ENCODE results near the gene RTF2. TPM values are rescaled to one million over a fixed set of nuclear protein-coding genes. Genes with fewer than 3 reads are reported as not detected.

Gene RTF2
- total RNA-seq, 1 donor from 2014 or later = 54.5 TPM

DNA sequence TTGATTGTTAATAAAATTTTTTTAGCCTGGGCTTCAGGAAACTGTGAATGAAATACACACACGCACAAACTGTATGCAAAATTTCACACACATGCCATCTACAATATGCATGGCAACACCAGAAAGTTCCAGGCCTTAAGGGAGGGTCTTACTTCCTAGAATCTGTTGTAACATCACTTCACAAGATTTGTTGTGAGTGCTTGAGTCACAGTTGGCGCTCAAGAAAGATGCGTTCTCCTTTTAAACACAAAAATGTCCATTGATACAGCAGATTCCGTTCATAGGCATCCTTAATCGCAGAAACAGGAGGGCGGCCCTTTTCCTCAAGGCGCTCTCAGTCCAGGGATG, 485 bp upstream of the RTF2 start:
- TF ChIP-seq, protein P1, sequence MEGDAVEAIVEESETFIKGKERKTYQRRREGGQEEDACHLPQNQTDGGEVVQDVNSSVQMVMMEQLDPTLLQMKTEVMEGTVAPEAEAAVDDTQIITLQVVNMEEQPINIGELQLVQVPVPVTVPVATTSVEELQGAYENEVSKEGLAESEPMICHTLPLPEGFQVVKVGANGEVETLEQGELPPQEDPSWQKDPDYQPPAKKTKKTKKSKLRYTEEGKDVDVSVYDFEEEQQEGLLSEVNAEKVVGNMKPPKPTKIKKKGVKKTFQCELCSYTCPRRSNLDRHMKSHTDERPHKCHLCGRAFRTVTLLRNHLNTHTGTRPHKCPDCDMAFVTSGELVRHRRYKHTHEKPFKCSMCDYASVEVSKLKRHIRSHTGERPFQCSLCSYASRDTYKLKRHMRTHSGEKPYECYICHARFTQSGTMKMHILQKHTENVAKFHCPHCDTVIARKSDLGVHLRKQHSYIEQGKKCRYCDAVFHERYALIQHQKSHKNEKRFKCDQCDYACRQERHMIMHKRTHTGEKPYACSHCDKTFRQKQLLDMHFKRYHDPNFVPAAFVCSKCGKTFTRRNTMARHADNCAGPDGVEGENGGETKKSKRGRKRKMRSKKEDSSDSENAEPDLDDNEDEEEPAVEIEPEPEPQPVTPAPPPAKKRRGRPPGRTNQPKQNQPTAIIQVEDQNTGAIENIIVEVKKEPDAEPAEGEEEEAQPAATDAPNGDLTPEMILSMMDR (IDR thresholded peaks at IDR 0.05) = no peak
- peaks cover 0 to 20% of the 10 kb centered on the region in 2 donors for H3K4me1 ChIP-seq
- peaks cover 0 to 2% of the 10 kb centered on the region in 2 donors for H3K36me3 ChIP-seq
- H3K27me3 ChIP-seq = no peaks in the 10 kb centered on the region
- intact Hi-C loops (cut with DNase I) = loop anchor here (1.0 to 5.0 kb wide), 3 partner anchors 76 to 884 kb away; partner anchors contain the start of genes AURKA, CSTF1, FAM210B and RAE1
- peak overlapping the region; percentile 83 to 91 for H3K27ac ChIP-seq
- no peak for DNase-seq (ENCODE audit: low spot score in 2 of 2)
- H3K9me3 ChIP-seq = no peaks in the 10 kb centered on the region
- peak overlapping the region; percentile 86 to 90 for H3K4me3 ChIP-seq

DNA sequence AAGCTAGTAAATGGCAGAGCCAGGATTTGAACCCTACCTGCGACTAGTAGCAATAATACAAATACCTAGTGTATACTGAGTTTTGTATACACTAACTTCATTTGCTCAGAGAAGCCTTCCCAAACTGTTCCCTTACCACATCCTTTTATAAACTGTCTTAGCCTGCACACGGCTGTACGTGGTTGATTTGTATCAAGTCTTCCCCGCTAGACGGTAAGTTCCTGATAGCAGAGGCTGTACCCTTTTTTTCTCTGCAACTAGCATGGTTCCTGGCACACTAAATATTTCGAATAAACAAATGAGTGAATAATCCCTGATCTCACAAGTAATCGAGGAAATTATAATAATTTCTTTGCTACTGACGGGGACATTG, 636 bp downstream of the RTF2 start:
- peak overlapping the region; percentile 86 to 90 for H3K4me3 ChIP-seq
- H3K9me3 ChIP-seq = no peaks in the 10 kb centered on the region
- H3K36me3 ChIP-seq = peaks cover 11 to 13% of the 10 kb centered on the region in 2 donors
- intact Hi-C loops (cut with DNase I) = loop anchor here (5.0 kb wide), 1 partner anchor 883 kb away; the partner anchor contains the start of gene RAE1
- DNase-seq (ENCODE audit: low spot score in 2 of 2) = no peak
- H3K27me3 ChIP-seq = no peaks in the 10 kb centered on the region
- H3K27ac ChIP-seq = peak overlapping the region; percentile 83 to 91
- peaks cover 0 to 20% of the 10 kb centered on the region in 2 donors for H3K4me1 ChIP-seq
- TF ChIP-seq, protein P1 (IDR thresholded peaks at IDR 0.05) = no peak

DNA sequence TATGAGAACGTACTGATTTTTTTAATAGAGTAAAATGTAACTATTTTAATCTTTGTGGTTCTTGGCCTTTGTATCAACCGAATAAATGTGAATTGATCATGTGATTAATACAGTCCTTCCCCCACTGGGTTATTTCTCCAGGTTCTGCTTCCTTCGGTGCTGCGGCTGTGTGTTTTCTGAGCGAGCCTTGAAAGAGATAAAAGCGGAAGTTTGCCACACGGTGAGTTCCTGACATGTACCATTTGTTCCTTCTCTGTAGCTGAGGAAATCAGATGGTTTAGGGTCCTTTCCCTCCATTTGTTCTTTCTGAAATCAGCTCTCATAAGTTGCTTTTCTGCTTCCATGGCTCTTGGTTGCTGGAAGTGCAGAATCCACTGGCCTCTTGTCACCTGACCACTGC, 15.5 kb downstream of the RTF2 start:
- intact Hi-C loops (cut with DNase I) = no loop called here
- no peaks in the 10 kb centered on the region for H3K9me3 ChIP-seq
- peaks cover 45 to 67% of the 10 kb centered on the region in 2 donors for H3K36me3 ChIP-seq
- no peaks in the 10 kb centered on the region for H3K4me1 ChIP-seq
- TF ChIP-seq, protein P1 (IDR thresholded peaks at IDR 0.05) = no peak
- H3K27me3 ChIP-seq = no peaks in the 10 kb centered on the region
- H3K4me3 ChIP-seq = no peak overlapping the region
- DNase-seq (ENCODE audit: low spot score in 2 of 2) = no peak
- no peak overlapping the region for H3K27ac ChIP-seq

DNA sequence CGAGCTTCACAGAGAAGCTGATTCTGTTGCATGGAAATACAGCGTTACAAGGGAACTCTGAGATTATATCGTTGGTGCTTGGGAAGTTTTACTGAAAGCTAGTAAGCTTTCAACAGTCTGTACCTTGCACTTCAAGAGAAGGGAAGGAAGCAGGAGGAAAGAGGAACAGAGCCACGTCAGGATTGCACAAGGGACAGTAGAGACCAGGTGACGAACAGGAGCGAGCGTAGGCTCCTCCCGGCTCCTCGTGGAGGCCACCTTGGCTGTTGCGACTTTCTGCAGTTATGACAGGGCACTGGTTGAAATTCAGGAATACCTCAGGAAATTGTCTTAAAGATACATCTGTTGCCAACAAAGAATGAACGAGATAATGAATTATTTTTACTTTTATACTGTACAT, 18.8 kb downstream of the RTF2 start:
- peaks cover 46 to 63% of the 10 kb centered on the region in 2 donors for H3K36me3 ChIP-seq
- TF ChIP-seq, protein P1 (IDR thresholded peaks at IDR 0.05) = no peak

DNA sequence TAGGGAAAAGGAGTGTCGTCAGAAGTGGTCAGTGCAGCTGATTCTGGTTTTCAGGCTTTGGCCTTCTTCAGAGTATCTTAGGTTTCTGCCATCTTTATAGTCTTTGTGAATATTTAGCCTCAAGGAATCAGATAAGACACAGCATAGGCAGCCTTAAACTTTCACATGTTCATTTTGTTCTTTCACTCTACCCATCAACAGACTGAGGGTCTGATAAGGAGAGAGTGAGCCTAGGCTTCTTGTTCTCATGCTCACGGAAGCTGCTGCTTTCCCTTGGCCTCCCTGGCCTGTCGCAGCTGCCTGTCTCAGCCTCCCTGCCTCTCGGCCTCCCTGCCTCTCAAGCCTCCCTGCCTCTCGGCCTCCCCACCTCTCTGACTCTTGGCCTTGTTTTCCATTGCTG, 20.1 kb downstream of the RTF2 start:
- Histone ChIP-seq H3K36me3 (peaks cover 52 to 68% of the 10 kb centered on the region in 2 donors), H3K27me3 (no peaks in the 10 kb centered on the region), H3K9me3 (no peaks in the 10 kb centered on the region), H3K4me3 (no peak overlapping the region), H3K4me1 (no peaks in the 10 kb centered on the region), H3K27ac (no peak overlapping the region)
- intact Hi-C loops (cut with DNase I) = no loop called here
- no peak for DNase-seq (ENCODE audit: low spot score in 2 of 2)
- TF ChIP-seq, protein P1 (IDR thresholded peaks at IDR 0.05) = no peak

More for the DNA sequence above, 18.8 kb downstream of the RTF2 start:
- intact Hi-C loops (cut with DNase I) = no loop called here
- Histone ChIP-seq H3K4me1 (no peaks in the 10 kb centered on the region), H3K27ac (no peak overlapping the region), H3K4me3 (no peak overlapping the region), H3K9me3 (no peaks in the 10 kb centered on the region), H3K27me3 (no peaks in the 10 kb centered on the region)
- no peak for DNase-seq (ENCODE audit: low spot score in 2 of 2)

DNA sequence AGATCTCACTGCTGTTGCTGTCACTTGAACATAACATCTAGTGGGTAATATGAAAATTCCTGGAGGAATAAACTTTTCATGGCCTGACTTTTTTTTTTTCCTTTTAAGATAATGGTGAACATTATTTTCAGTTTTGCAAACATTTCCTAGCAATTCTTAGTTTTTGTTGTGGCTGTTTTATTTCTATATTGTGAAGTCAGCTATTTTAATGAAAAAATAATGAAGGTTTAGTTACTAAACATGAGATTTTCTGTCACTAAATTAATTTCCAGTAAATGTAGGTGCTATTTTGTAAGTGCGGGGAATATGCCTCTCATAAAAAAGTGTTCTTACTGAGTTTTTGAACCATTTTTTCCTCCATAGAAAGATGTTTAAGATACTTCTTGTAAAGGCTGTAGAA, 32.7 kb downstream of the RTF2 start:
- H3K9me3 ChIP-seq = peaks cover 0 to 4% of the 10 kb centered on the region in 2 donors
- H3K27ac ChIP-seq = no peak overlapping the region
- DNase-seq (ENCODE audit: low spot score in 2 of 2) = no peak
- no peaks in the 10 kb centered on the region for H3K4me1 ChIP-seq
- TF ChIP-seq, protein P1 (IDR thresholded peaks at IDR 0.05) = no peak
- peaks cover 8 to 13% of the 10 kb centered on the region in 2 donors for H3K36me3 ChIP-seq
- no peak overlapping the region for H3K4me3 ChIP-seq
- intact Hi-C loops (cut with DNase I) = no loop called here
- H3K27me3 ChIP-seq = no peaks in the 10 kb centered on the region
